Measurements from ENCODE around the gene APOB.

APOB gene

GRCh38 chr2:21040468-21041377 is 3.1 kb downstream of the APOB start:
- no peak overlapping the region for H3K27ac ChIP-seq
- no peak for TF ChIP-seq ZFX (IDR thresholded peaks at IDR 0.05; ENCODE audit: borderline replicate concordance)
- TF ChIP-seq CTCF (IDR thresholded peaks at IDR 0.05) = no peak

GRCh38 chr2:21039979-21040467 is 3.9 kb downstream of the APOB start:
- TF ChIP-seq ZFX (IDR thresholded peaks at IDR 0.05; ENCODE audit: borderline replicate concordance) = no peak
- TF ChIP-seq CTCF (IDR thresholded peaks at IDR 0.05) = no peak

GRCh38 chr2:21039080-21039556 is 4.8 kb downstream of the APOB start:
- no peak overlapping the region for H3K27ac ChIP-seq
- TF ChIP-seq CTCF (IDR thresholded peaks at IDR 0.05) (no peak), ZFX (IDR thresholded peaks at IDR 0.05; ENCODE audit: borderline replicate concordance) (no peak)

More at GRCh38 chr2:21039979-21040467, 3.9 kb downstream of the APOB start:
- H3K27ac ChIP-seq = no peak overlapping the region

GRCh38 chr2:21038403-21039073 is 5.3 kb downstream of the APOB start:
- H3K27ac ChIP-seq = no peak overlapping the region
- TF ChIP-seq CTCF (IDR thresholded peaks at IDR 0.05) = no peak
- no peak for TF ChIP-seq ZFX (IDR thresholded peaks at IDR 0.05; ENCODE audit: borderline replicate concordance)

GRCh38 chr2:21037671-21038108 is 6.2 kb downstream of the APOB start:
- H3K27ac ChIP-seq = no peak overlapping the region
- TF ChIP-seq ZFX (IDR thresholded peaks at IDR 0.05; ENCODE audit: borderline replicate concordance) (no peak), CTCF (IDR thresholded peaks at IDR 0.05) (no peak)

- no peak for TF ChIP-seq CTCF (IDR thresholded peaks at IDR 0.05)
- TF ChIP-seq ZFX (IDR thresholded peaks at IDR 0.05; ENCODE audit: borderline replicate concordance) = no peak
- H3K27ac ChIP-seq = no peak overlapping the region
Measured at GRCh38 chr2:21036708-21037670, 6.9 kb downstream of the APOB start.
